GM19240 (cell line): ENCODE measurements around the gene SLC13A5.
"Not testable (repeated sequence)": the region's sequence is repeated elsewhere in the genome, so short reads cannot be mapped to it uniquely, and the experiment has no call there.

Experiments used
- DNase-seq: peaks from one replicate; pipeline ENCODE4 v3.0.0; 2011; ENCODE audit warnings: low spot score; ENCODE audit not compliant: insufficient read length

The SLC13A5 gene

GRCh38 chr17:6666557-6666956 lies 46.6 kb downstream of the SLC13A5 start:
- no peak for DNase-seq

- peak; percentile 58 for DNase-seq
These were observed 47.1 kb downstream of the SLC13A5 start for GRCh38 chr17:6666077-6666521.

- DNase-seq = not testable (repeated sequence)
These were observed 50.0 kb downstream of the SLC13A5 start for GRCh38 chr17:6663200-6663599.

- no peak for DNase-seq
These were observed 51.7 kb downstream of the SLC13A5 start for GRCh38 chr17:6661464-6661848.

GRCh38 chr17:6660805-6661463 lies 52.2 kb downstream of the SLC13A5 start:
- peak; percentile 30 for DNase-seq

GRCh38 chr17:6660101-6660500 lies 53.1 kb downstream of the SLC13A5 start:
- no peak for DNase-seq

- not testable (repeated sequence) for DNase-seq
These were observed 54.8 kb downstream of the SLC13A5 start for GRCh38 chr17:6658411-6658810.

- no peak for DNase-seq
These were observed 55.4 kb downstream of the SLC13A5 start for GRCh38 chr17:6657633-6658287.

- DNase-seq = not testable (repeated sequence)
These were observed 56.2 kb downstream of the SLC13A5 start for GRCh38 chr17:6656797-6657632.

- DNase-seq = not testable (repeated sequence)
These were observed 57.3 kb downstream of the SLC13A5 start for GRCh38 chr17:6655732-6656361.

GRCh38 chr17:6654841-6655731 lies 58.1 kb downstream of the SLC13A5 start:
- no peak for DNase-seq

- DNase-seq = no peak
These were observed 61.2 kb downstream of the SLC13A5 start for GRCh38 chr17:6651919-6652452.

- DNase-seq = peak; percentile 93
These were observed 61.7 kb downstream of the SLC13A5 start, which contains the start of the genes C17orf100 and MED31 for GRCh38 chr17:6651354-6651918. Gene C17orf100 (plus strand): TSS chr17:6651762. CDS start chr17:6651914, 152 bp downstream. Gene MED31 (minus strand): TSS chr17:6651605. CDS start chr17:6651528, 77 bp downstream.

GRCh38 chr17:6648181-6648580 lies 65.0 kb downstream of the SLC13A5 start:
- no peak for DNase-seq

- no peak for DNase-seq
These were observed 69.6 kb downstream of the SLC13A5 start for GRCh38 chr17:6643451-6644125.

- no peak for DNase-seq
These were observed 70.6 kb downstream of the SLC13A5 start for GRCh38 chr17:6642592-6642991.

- no peak for DNase-seq
These were observed 71.8 kb downstream of the SLC13A5 start for GRCh38 chr17:6641247-6641863.

- peak; percentile 51 for DNase-seq
These were observed 72.5 kb downstream of the SLC13A5 start, which contains the start of the genes KIAA0753 and TXNDC17 for GRCh38 chr17:6640536-6641246. Gene KIAA0753 (minus strand): TSS chr17:6640711. CDS start chr17:6635103, 5,608 bp downstream. Gene TXNDC17 (plus strand): TSS chr17:6641060. CDS start chr17:6641083, 23 bp downstream.
